T-cell (primary cell): ENCODE results near the gene STEAP4. TPM values are rescaled to one million over a fixed set of nuclear protein-coding genes. Genes with fewer than 3 reads are reported as not detected.

Source experiments
- ATAC-seq, 4 experiments: fragments of 200-7000 bp in 3 of 4; fragments of 150-1000 bp in 1 of 4; cut with Tn5 transposase; replicated peaks in 1 of 4; 1 replicate in 3 of 4; 2 replicates in 1 of 4; pipeline ENCODE4 v1.10.0; 2021; ENCODE audit warnings: moderate library complexity in 3 of 4, mild to moderate bottlenecking in 2 of 4, moderate number of reproducible peaks in 1 of 4
- CTCF ChIA-PET, 2 donors: fragments of 300-600 bp; sonication (Branson Sonifier 250); formaldehyde crosslinking; loops; one replicate each; lab custom pipeline; 2022; ENCODE audit warnings: antibody characterized with exemption in 2 of 2; lab: Charles Lee
- POLR2A ChIA-PET, 2 donors: fragments of 300-600 bp; sonication (Branson Sonifier 250); formaldehyde crosslinking; loops; one replicate each; lab custom pipeline; 2022; ENCODE audit warnings: antibody characterized with exemption in 2 of 2; lab: Charles Lee
- DNase-seq, 35 experiments: peaks; one replicate each; pipeline versions ENCODE4 v3.0.0 to v3.0.0-alpha.2; 2013 to 2023
- H3K27ac ChIP-seq: one replicate; pipeline ENCODE4 v1.5.1; 2013; ENCODE audit warnings: low read length
- H3K27me3 ChIP-seq, 2 experiments: replicated peaks in 1 of 2; 1 replicate in 1 of 2; 2 replicates in 1 of 2; pipeline versions ENCODE4 v1.6.1 to v1.7.0; 2013; ENCODE audit warnings: low read length in 1 of 2, mixed read lengths in 1 of 2; ENCODE audit not compliant: control insufficient read depth in 2 of 2, insufficient read depth in 2 of 2; ENCODE audit errors: extremely low read depth in 1 of 2
- H3K36me3 ChIP-seq, 2 donors: 1 replicate in 1 of 2; 2 replicates in 1 of 2; pipeline versions ENCODE4 v1.6.1 to v1.7.0; 2013; ENCODE audit warnings: low read length in 1 of 2; ENCODE audit not compliant: control insufficient read depth in 2 of 2, insufficient read depth in 1 of 2; ENCODE audit errors: extremely low read depth in 1 of 2
- H3K4me1 ChIP-seq, 2 experiments: 1 replicate in 1 of 2; 2 replicates in 1 of 2; pipeline versions ENCODE4 v1.6.1 to v1.7.0; 2013; ENCODE audit warnings: low read length in 2 of 2, mixed read lengths in 1 of 2; ENCODE audit not compliant: insufficient read depth in 2 of 2, control insufficient read depth in 1 of 2; ENCODE audit errors: extremely low read depth in 1 of 2
- H3K4me3 ChIP-seq, 2 donors: 1 replicate in 1 of 2; 2 replicates in 1 of 2; pipeline versions ENCODE4 v1.5.1 to v1.7.0; 2013; ENCODE audit warnings: mild to moderate bottlenecking in 2 of 2, low read length in 1 of 2, moderate library complexity in 1 of 2; ENCODE audit not compliant: control insufficient read depth in 1 of 2; ENCODE audit errors: extremely low read depth in 1 of 2
- H3K9me3 ChIP-seq: 2 replicates; pipeline ENCODE4 v1.7.0; 2013
- H3K27ac Mint-ChIP-seq, 2 donors: one replicate each; pipeline ENCODE4 v1.8.0; 2020 to 2021; ENCODE audit warnings: mild to moderate bottlenecking in 2 of 2, mixed read lengths in 2 of 2
- H3K27me3 Mint-ChIP-seq, 2 donors: one replicate each; pipeline ENCODE4 v1.8.0; 2021 to 2022; ENCODE audit warnings: mixed read lengths in 2 of 2
- H3K36me3 Mint-ChIP-seq: one replicate; pipeline ENCODE4 v1.8.0; 2021; ENCODE audit warnings: mixed read lengths
- H3K4me1 Mint-ChIP-seq, 3 donors: one replicate each; pipeline ENCODE4 v1.8.0; 2020 to 2022; ENCODE audit warnings: mixed read lengths in 3 of 3, mild to moderate bottlenecking in 1 of 3
- H3K4me3 Mint-ChIP-seq, 3 donors: one replicate each; pipeline ENCODE4 v1.8.0; 2020 to 2022; ENCODE audit warnings: mild to moderate bottlenecking in 3 of 3, mixed read lengths in 3 of 3, moderate library complexity in 3 of 3
- H3K9me3 Mint-ChIP-seq, 3 donors: one replicate each; pipeline ENCODE4 v1.8.0; 2020 to 2022; ENCODE audit warnings: mixed read lengths in 3 of 3
- WGBS: methylation state at CpG from one replicate; pipeline ENCODE4 v1.1.5; 2013; ENCODE audit warnings: missing lambda C conversion rate; ENCODE audit not compliant: insufficient coverage; 5-methylcytosine and 5-hydroxymethylcytosine counted together
- total RNA-seq, 35 experiments: library from RNA in 6 of 35; stranded (reverse) in 6 of 35; fragments of 120-200 nt in 1 of 35; gene quantifications; one replicate each; pipeline versions ENCODE4 v1.2.1 to v1.2.4 and lab custom pipeline; 2013 to 2026

The STEAP4 gene
- total RNA-seq, 5 donors from 2014 or later (not counting 1 experiment from before 2014, with no cell fraction given), result 0.10 to 0.20 (median 0.19) TPM; not detected in 2

DNA sequence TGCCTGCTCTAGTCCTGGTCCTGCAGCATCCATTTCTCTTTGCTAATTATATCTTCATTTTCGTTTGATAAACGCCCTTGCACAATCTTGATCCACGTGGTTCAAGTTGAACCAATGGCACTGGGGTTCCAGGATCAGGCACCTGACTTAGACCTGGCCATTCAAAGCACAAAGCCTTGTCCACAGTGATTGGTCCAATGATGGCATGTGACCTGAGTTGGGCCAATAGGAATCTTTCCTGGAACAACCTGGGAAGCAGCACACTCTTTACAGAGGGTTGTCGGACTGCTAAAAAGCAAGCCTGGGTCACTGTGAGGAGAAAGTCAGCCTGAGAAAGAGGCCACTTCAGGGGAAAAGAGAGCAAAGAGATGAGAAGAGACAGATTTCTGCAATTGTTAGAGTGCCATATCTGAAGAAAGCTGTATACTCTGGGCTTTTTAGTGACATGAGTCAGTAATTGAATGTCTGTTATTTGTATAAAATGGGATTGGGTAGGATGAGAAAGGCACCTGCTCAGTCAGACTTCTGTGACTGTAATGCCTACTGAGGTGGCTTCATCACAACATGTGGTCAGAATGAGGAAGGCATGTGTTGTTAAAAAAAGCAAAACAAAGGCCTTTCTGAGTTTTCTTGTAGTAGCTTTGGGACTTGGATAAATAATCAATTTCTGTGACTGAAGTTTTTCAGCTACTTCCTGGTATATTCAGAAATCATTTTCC, 4.4 kb upstream of the STEAP4 start:
- WGBS, result 100% methylated on average over 1 of the region's 4 CpGs
- H3K27me3 Mint-ChIP-seq, result peaks cover 19 to 28% of the 10 kb centered on the region in 2 donors
- no peak for ATAC-seq
- DNase-seq, result no peak
- no peaks in the 10 kb centered on the region for H3K36me3 ChIP-seq
- no peak overlapping the region for H3K27ac Mint-ChIP-seq
- no peaks in the 10 kb centered on the region for H3K9me3 Mint-ChIP-seq
- peaks cover 0 to 4% (median 4%) of the 10 kb centered on the region in 3 donors for H3K4me1 Mint-ChIP-seq
- peaks cover 0 to 9% of the 10 kb centered on the region in 2 experiments for H3K27me3 ChIP-seq
- POLR2A ChIA-PET, result no interaction called here
- CTCF ChIA-PET, result no interaction called here
- H3K4me3 ChIP-seq, result no peak overlapping the region
- H3K27ac ChIP-seq, result no peak overlapping the region
- H3K9me3 ChIP-seq, result no peaks in the 10 kb centered on the region
- peaks cover 0 to 7% of the 10 kb centered on the region in 2 experiments for H3K4me1 ChIP-seq
- H3K4me3 Mint-ChIP-seq, result no peak overlapping the region
- H3K36me3 Mint-ChIP-seq, result no peaks in the 10 kb centered on the region

DNA sequence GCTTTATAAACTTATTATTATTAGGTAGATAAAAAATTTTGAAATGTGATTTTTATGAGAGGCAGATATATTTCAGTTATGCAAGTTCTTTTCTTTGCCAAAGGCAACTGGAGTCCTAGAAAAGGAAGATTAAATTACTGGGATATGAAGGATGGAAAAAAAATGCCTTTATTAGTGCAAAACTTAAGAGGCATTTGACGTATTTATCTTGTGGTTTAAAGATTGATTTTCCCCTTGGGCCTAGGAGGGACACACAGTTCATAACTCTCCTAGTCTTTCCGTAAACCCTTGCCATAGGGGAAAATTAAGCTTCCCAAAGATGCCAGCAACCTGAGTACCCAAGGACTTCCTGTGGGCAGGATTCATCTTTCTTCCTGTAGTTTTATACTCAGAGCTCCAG, 3.1 kb upstream of the STEAP4 start:
- H3K4me3 ChIP-seq, result no peak overlapping the region
- 100% methylated on average over 1 of the region's 2 CpGs for WGBS
- Mint-ChIP-seq H3K27me3 (peaks cover 23 to 29% of the 10 kb centered on the region in 2 donors), H3K36me3 (no peaks in the 10 kb centered on the region), H3K4me3 (no peak overlapping the region), H3K4me1 (peaks cover 0 to 4% (median 4%) of the 10 kb centered on the region in 3 donors), H3K9me3 (no peaks in the 10 kb centered on the region), H3K27ac (no peak overlapping the region)
- CTCF ChIA-PET, result no interaction called here
- no peak for DNase-seq
- no peaks in the 10 kb centered on the region for H3K9me3 ChIP-seq
- H3K27me3 ChIP-seq, result peaks cover 0 to 9% of the 10 kb centered on the region in 2 experiments
- no peak overlapping the region for H3K27ac ChIP-seq
- H3K36me3 ChIP-seq, result no peaks in the 10 kb centered on the region
- peaks cover 0 to 7% of the 10 kb centered on the region in 2 experiments for H3K4me1 ChIP-seq
- ATAC-seq, result no peak
- POLR2A ChIA-PET, result no interaction called here

DNA sequence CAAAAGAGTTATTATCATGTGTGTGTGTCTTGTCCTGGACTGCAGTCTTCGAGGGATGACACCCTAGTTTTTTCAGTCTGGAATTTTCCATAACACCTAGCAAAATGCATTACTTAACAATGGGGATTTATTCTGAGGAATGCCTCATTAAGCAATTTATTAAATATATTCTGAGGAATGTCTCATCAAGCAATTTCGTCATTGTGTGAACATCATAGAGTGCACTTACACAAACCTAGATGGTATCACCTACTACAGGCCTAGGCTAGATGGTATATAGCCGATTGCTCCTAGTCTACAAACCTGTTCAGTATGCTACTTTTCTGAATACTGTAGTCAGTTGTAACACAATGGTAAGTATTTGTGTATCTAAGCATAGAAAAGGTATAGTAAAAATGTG, 1.1 kb upstream of the STEAP4 start:
- Histone ChIP-seq H3K27me3 (peaks cover 0 to 9% of the 10 kb centered on the region in 2 experiments), H3K36me3 (no peaks in the 10 kb centered on the region), H3K27ac (no peak overlapping the region), H3K4me3 (no peak overlapping the region), H3K9me3 (no peaks in the 10 kb centered on the region), H3K4me1 (peaks cover 0 to 7% of the 10 kb centered on the region in 2 experiments)
- peaks cover 21 to 37% of the 10 kb centered on the region in 2 donors for H3K27me3 Mint-ChIP-seq
- DNase-seq, result no peak
- POLR2A ChIA-PET, result no interaction called here
- H3K4me3 Mint-ChIP-seq, result no peak overlapping the region
- CTCF ChIA-PET, result no interaction called here
- H3K4me1 Mint-ChIP-seq, result peaks cover 0 to 4% (median 4%) of the 10 kb centered on the region in 3 donors
- no peaks in the 10 kb centered on the region for H3K9me3 Mint-ChIP-seq
- no CpG with 5 or more reads among the region's 3 CpGs for WGBS
- ATAC-seq, result no peak
- H3K36me3 Mint-ChIP-seq, result no peaks in the 10 kb centered on the region
- no peak overlapping the region for H3K27ac Mint-ChIP-seq

DNA sequence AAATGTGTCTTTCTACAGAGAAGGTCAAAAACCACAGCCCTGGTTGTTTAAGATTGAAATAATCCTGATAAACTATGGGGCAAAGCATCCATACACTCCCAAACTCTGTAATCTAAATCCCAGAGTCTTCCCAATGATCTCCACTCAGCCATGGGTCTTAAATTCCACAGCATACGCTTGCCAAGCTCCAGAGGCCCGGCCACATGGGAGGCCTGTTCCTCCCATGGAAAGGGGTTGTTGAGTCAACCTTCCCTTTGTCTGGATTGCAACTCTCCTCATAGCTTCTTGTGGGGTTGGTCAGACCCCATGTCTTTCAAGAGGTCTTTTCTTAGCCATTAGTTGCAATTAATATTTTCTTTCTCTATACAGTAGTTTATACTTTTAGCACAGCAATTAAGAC, 718 bp upstream of the STEAP4 start:
- WGBS, result 55% methylated on average over 2 of the region's 2 CpGs
- ChIA-PET POLR2A (no interaction called here), CTCF (no interaction called here)
- H3K27me3 Mint-ChIP-seq, result peaks cover 21 to 37% of the 10 kb centered on the region in 2 donors
- no peaks in the 10 kb centered on the region for H3K36me3 Mint-ChIP-seq
- Histone ChIP-seq H3K27ac (no peak overlapping the region), H3K4me1 (peaks cover 0 to 7% of the 10 kb centered on the region in 2 experiments), H3K27me3 (peaks cover 0 to 12% of the 10 kb centered on the region in 2 experiments), H3K36me3 (no peaks in the 10 kb centered on the region), H3K4me3 (no peak overlapping the region), H3K9me3 (no peaks in the 10 kb centered on the region)
- DNase-seq, result no peak
- no peaks in the 10 kb centered on the region for H3K9me3 Mint-ChIP-seq
- ATAC-seq, result no peak
- H3K4me1 Mint-ChIP-seq, result peaks cover 0 to 4% (median 4%) of the 10 kb centered on the region in 3 donors
- no peak overlapping the region for H3K4me3 Mint-ChIP-seq
- no peak overlapping the region for H3K27ac Mint-ChIP-seq

DNA sequence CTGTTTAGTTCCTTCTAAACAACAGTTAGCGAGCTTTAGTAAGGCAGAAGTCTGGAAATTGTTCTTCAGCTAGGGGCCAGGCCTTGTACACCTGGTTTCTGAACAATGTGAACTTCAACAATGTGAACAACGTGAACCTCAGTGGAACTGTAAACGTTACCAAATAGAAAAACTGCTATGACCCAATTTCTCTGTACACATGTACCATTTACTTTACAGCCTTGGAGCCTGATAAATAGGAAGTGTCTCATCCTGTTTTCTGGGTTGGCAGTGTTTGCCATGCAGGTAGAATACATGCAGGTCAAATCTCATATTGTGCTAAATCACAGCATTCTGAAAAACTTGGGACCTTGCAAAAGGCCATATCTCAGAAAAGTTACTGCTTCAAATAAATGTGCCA, 1.6 kb downstream of the STEAP4 start:
- Mint-ChIP-seq H3K27me3 (peaks cover 32 to 44% of the 10 kb centered on the region in 2 donors), H3K4me1 (peaks cover 0 to 4% (median 4%) of the 10 kb centered on the region in 3 donors), H3K9me3 (no peaks in the 10 kb centered on the region), H3K4me3 (no peak overlapping the region), H3K36me3 (no peaks in the 10 kb centered on the region), H3K27ac (no peak overlapping the region)
- POLR2A ChIA-PET, result no interaction called here
- Histone ChIP-seq H3K9me3 (no peaks in the 10 kb centered on the region), H3K27me3 (peaks cover 0 to 17% of the 10 kb centered on the region in 2 experiments), H3K4me1 (peaks cover 0 to 7% of the 10 kb centered on the region in 2 experiments), H3K27ac (no peak overlapping the region), H3K4me3 (no peak overlapping the region), H3K36me3 (no peaks in the 10 kb centered on the region)
- WGBS, result no CpG with 5 or more reads among the region's 3 CpGs
- DNase-seq, result no peak
- CTCF ChIA-PET, result no interaction called here
- no peak for ATAC-seq

- ChIA-PET POLR2A (no interaction called here), CTCF (no interaction called here)
- no CpG with 5 or more reads among the region's 6 CpGs for whole genome bisulfite sequencing
- ATAC-seq (no peak), DNase-seq (no peak)
- H3K36me3 ChIP-seq, result no peaks in the 10 kb centered on the region
- H3K4me3 Mint-ChIP-seq, result no peak overlapping the region
- H3K4me3 ChIP-seq, result no peak overlapping the region
- no peaks in the 10 kb centered on the region for H3K9me3 Mint-ChIP-seq
- H3K27ac ChIP-seq, result no peak overlapping the region
- peaks cover 31 to 40% of the 10 kb centered on the region in 2 donors for H3K27me3 Mint-ChIP-seq
- no peaks in the 10 kb centered on the region for H3K9me3 ChIP-seq
- peaks cover 0 to 7% of the 10 kb centered on the region in 2 experiments for H3K4me1 ChIP-seq
- peaks cover 0 to 4% (median 4%) of the 10 kb centered on the region in 3 donors for H3K4me1 Mint-ChIP-seq
- H3K36me3 Mint-ChIP-seq, result no peaks in the 10 kb centered on the region
- H3K27ac Mint-ChIP-seq, result no peak overlapping the region
- peaks cover 0 to 17% of the 10 kb centered on the region in 2 experiments for H3K27me3 ChIP-seq
Observed at GRCh38 chr7:88302486-88302885, 4.2 kb downstream of the STEAP4 start.
